Eye (tissue), 1 donor: ENCODE measurements around the gene GRIN3A.
A peak's percentile ranks its signal among the peaks of the same experiment; 100 is the strongest.
"Not testable (repeated sequence)": the region's sequence is repeated elsewhere in the genome, so short reads cannot be mapped to it uniquely, and the experiment has no call there.

Source experiments
- DNase-seq: peaks from one replicate; pipeline ENCODE4 v3.0.0-alpha.2; 2015

The GRIN3A gene

GRCh38 chr9:101631892-101632291 is 106.6 kb downstream of the GRIN3A start:
- DNase-seq: no peak

DNA sequence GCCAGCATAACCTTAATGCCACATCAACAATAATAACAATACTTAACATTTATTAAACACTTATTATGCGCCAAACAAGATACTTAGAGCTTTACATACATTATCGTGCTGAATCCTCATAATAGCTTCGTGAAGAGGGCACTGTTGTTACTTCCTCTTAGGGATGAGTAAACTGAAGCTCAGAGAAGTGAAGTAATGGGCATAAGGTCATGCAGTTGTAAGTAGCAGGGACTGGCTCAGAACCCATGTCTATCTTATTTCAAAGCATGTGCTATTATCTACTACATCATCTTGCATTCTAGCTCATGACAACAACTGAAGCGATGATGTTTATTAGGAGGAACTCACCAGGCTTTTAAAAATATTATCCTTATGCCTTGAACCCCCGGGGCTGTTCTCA is 108.8 kb downstream of the GRIN3A start:
- no peak for DNase-seq

DNA sequence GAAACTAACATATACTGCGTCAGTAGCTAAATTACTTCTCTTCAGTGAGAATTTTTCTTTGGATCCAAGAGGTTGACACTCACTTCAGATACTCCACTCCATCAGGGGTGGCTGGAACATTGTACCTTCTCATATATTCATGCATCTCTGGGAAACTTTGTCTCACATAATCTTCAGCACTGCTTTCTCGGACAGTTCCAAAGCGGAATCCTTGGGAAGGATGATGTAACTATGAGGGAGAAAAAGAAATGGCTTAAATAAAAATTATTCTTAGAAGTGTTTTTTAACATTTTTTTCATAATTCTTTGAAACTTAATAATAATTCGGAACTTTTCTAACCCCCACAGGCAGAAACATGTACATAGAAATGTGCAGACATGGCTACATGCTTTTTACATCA is 110.3 kb downstream of the GRIN3A start:
- peak; percentile 64 for DNase-seq

- DNase-seq: no peak
These were observed 112.2 kb downstream of the GRIN3A start for GRCh38 chr9:101626295-101626694.

- no peak for DNase-seq
These were observed 112.6 kb downstream of the GRIN3A start for GRCh38 chr9:101625876-101626275.

- DNase-seq: no peak
These were observed 118.0 kb downstream of the GRIN3A start for GRCh38 chr9:101620452-101620851.

GRCh38 chr9:101618698-101619097 is 119.7 kb downstream of the GRIN3A start:
- no peak for DNase-seq

DNA sequence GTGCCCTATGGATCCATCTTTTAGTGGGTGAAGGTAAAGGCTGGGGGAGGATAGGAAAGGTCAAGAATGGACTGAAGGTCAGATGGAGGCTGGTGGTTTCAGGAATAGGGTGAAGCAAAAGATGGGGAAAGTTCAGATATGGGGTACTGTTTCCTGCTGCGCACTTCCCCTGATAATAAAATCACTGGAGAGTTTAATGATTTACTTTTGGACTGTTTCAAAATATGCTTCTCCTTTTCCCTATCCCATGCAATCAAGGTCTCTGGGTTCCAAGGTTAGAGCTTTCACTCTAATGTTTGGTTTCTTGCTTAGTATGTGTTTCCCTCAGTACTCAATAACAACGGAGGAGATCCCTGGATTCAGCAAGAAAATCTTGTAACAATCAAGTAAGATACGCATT is 132.9 kb downstream of the GRIN3A start:
- DNase-seq: no peak

DNA sequence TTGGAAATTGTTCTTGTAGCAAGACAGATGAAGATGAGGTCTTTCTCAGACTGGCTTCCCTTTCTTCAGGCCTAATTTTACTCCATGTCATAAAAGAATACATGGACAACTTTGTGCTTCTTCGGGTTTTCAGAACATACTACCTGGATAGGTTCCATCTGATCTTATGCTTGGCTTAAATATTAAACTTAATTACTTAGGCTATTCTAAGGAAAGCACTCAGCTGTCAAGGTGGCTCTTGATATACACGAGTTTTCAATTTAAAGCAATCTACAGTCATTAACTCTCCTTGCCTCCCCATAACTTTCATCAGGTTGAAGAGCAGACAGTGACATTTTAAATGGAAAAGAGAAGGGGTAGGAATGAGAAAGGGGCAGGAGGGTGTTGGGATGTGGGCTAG is 134.2 kb downstream of the GRIN3A start:
- DNase-seq: no peak

- peak; percentile 83 for DNase-seq
These were observed 136.3 kb downstream of the GRIN3A start for GRCh38 chr9:101601904-101602765.

DNA sequence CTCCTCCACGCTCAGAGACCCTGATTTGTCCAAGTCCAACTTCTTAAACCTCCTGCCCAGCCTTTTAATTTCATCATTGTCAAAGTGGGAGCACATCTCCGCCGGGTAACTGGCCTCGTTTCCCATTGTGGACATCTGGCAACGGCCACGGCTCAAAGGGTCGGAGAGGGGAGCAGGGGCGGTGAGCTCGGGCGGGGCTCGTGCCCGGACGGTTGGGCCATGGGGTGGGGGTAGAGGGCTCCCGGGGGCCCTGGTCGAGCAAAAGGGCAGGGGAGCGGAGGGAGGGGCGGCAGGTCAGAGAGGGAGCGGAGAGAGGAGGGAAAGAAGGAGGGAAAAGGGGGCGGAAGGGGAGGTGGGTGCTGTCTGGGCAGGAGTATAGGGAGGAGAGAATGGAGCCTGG is 143.7 kb downstream of the GRIN3A start, which contains the start of gene PPP3R2:
Gene PPP3R2, minus strand, starts transcription at position 174 of the 400 bp plus-strand sequence. Its CDS starts 48 bp downstream, at position 126.
- no peak for DNase-seq

- DNase-seq: no peak
These were observed 145.1 kb downstream of the GRIN3A start for GRCh38 chr9:101593345-101593744.

DNA sequence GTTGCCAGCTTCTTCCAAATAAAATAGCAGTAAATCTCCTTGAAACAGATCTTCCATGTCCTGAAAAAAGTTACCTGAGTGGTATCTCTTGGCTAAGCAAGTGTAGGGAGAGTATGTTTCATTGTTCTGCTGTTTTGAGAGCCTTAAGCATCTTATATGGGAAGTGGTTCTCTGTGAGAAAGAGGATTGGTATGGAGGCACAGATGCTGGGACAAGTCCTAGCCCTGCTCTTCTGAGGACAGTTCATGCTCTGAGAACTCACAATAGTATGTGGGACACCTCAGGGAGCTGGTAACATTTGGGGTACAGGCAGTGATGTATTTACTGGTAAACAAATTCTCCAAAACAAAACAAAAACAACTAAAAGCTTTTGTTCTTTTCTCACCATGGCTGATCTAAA is 145.7 kb downstream of the GRIN3A start:
- DNase-seq: no peak

- no peak for DNase-seq
These were observed 146.5 kb downstream of the GRIN3A start for GRCh38 chr9:101591787-101592446.

- DNase-seq: no peak
These were observed 147.5 kb downstream of the GRIN3A start for GRCh38 chr9:101590901-101591300.

GRCh38 chr9:101590074-101590473 is 148.4 kb downstream of the GRIN3A start:
- DNase-seq: not testable (repeated sequence)

GRCh38 chr9:101587332-101588043 is 151.0 kb downstream of the GRIN3A start:
- no peak for DNase-seq

GRCh38 chr9:101586651-101587050 is 151.8 kb downstream of the GRIN3A start:
- DNase-seq: no peak

DNA sequence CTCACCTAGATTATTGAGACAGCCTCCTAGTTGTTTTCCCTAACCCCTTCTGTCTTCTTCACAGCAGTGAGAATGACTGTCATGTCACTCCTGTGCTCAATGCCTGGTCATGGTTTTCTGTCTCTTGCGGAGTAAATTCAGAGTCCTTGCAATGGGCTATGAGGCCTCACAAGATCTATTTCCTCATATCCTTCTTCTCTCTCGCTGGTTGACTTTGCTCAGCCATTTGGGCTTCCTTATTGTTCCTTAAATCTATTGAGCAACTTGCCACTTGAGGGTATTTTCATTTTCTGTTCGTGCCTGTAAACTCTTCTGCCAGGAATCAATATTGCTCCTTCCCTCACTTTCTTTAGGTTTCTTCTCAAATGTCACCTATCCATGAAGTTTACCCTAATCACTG is 152.7 kb downstream of the GRIN3A start:
- DNase-seq: no peak

DNA sequence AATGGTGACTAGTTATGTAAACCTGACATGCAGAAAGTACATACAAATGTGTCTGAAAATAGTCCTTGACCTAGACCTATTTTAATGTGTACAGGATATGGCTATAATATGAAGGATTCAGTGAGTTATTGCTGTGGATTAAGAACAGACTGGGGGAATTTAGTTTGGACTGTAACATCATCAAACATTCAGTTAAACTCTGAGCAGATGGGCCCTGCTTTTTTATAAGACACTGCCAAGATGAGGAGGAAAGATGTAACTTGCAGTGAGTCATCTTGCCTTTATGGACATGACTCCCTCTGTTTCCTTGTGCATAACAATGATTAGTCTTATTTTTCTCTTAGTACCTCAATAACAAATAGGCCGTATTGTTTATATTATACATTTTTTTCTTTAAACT is 155.9 kb downstream of the GRIN3A start:
- DNase-seq: peak; percentile 32

DNA sequence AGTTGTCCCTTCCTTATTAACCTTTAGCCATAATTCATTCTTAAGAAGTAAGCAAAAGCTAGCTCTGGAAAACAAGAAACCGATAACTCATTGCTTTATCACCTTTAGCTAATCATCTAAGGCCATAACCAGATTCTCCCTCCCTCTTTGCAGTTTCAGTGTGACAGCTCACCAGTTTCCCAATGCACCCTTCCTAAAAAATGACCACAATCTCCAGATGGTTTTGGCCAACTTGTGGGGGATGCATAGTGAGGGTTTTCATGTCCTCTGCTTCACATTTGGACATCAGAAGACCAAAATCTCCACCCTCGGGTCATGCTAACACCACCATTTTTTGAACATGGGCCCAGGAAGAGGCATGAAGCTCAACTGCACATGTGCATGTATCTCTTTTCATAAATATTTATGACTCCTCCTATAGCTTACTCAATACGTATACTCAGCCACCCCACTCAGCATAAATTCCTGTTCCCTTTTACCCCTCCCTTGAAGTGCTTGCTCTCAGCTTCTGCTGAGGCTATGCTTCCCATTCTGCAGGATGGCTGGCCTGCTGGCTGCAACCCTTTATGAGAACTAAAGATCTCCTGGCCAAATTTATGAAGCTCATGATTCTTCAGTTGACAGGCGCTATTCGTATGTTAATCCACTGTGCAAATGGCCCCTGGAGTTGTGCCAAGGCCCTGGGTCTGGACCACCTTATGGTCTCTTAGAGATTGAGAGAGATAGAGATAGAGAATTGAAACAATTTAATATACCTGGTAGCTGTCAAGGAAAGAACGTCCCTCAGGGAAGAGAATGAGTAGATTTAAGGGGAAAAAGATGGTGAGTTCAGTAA is 158.5 kb downstream of the GRIN3A start:
- DNase-seq: no peak

GRCh38 chr9:101578378-101578777 is 160.1 kb downstream of the GRIN3A start:
- no peak for DNase-seq
